ENCODE results near the gene TM4SF1.

GRCh38 chr3:149401212-149401925 lies 23.9 kb upstream of the TM4SF1 start:
- TF ChIP-seq CTCF (conservative IDR thresholded peaks at IDR 0.05) (no peak), ZFX (IDR thresholded peaks at IDR 0.05) (no peak)
